Gastrocnemius medialis (tissue), 4 donors: ENCODE results near the gene CARD11. TPM values are rescaled to one million over a fixed set of nuclear protein-coding genes. Genes with fewer than 3 reads are reported as not detected.

Source experiments
- ATAC-seq, 2 donors: fragments of 150-250 bp; one replicate each; pipeline ENCODE4 v1.9.1; 2016
- DNase-seq, 2 donors: peaks; one replicate each; pipeline ENCODE4 v3.0.0-alpha.2; 2019
- H3K27ac ChIP-seq, 4 donors: fragments of 200-600 bp; sonication (generic); 1 replicate in 1 of 4; 2 replicates in 3 of 4; pipeline ENCODE4 v1.5.1; 2016 to 2018; ENCODE audit warnings: mild to moderate bottlenecking in 2 of 4, moderate library complexity in 1 of 4
- H3K27me3 ChIP-seq, 3 donors: fragments of 200-600 bp; sonication (generic) in 2 of 3; 1 replicate in 1 of 3; 2 replicates in 2 of 3; pipeline versions ENCODE4 v1.5.1 to v1.6.0; 2016 to 2019; ENCODE audit warnings: mild to moderate bottlenecking in 1 of 3, moderate library complexity in 1 of 3
- H3K36me3 ChIP-seq, 2 donors: fragments of 200-600 bp; sonication (generic) in 1 of 2; one replicate each; pipeline ENCODE4 v1.5.1; 2017 to 2018
- H3K4me1 ChIP-seq, 2 donors: fragments of 200-600 bp; sonication (generic) in 1 of 2; one replicate each; pipeline ENCODE4 v1.5.1; 2016 to 2017; ENCODE audit warnings: mild to moderate bottlenecking in 2 of 2
- H3K4me3 ChIP-seq, 4 donors: fragments of 200-600 bp; sonication (generic) in 3 of 4; 1 replicate in 1 of 4; 2 replicates in 3 of 4; pipeline ENCODE4 v1.5.1; 2016 to 2019; ENCODE audit warnings: mild to moderate bottlenecking in 2 of 4
- H3K9me3 ChIP-seq, 3 donors: fragments of 200-600 bp; sonication (generic) in 2 of 3; 1 replicate in 1 of 3; 2 replicates in 2 of 3; pipeline ENCODE4 v1.5.1; 2016 to 2019
- CTCF ChIP-seq, 5 experiments: fragments of 450-650 bp in 3 of 5; fragments of 200-600 bp in 2 of 5; sonication (generic) in 2 of 5; IDR thresholded peaks in 4 of 5; conservative IDR thresholded peaks in 1 of 5; 1 replicate in 4 of 5; 2 replicates in 1 of 5; pipeline ENCODE4 v1.5.1; 2016 to 2019; ENCODE audit warnings: antibody characterized with exemption in 5 of 5, mild to moderate bottlenecking in 3 of 5, moderate library complexity in 3 of 5
- POLR2A ChIP-seq, 2 donors: fragments of 450-650 bp; IDR thresholded peaks; one replicate each; pipeline ENCODE4 v1.6.1; 2017; ENCODE audit warnings: antibody characterized with exemption in 2 of 2, mild to moderate bottlenecking in 2 of 2, moderate library complexity in 2 of 2
- in situ Hi-C, 4 donors: fragments of 200-750 bp; cut with MboI; loops; one replicate each; pipeline versions ENCODE4 v1.15.0 to v1.8.0; 2017; ENCODE audit warnings: low sequenced_read_pairs in 4 of 4
- intact Hi-C: fragments of 100-400 bp; cut with DNase I; formaldehyde crosslinking; loops from one replicate; pipeline ENCODE4 v1.15.1; 2023; ENCODE audit warnings: low total_unique reads
- total RNA-seq, 4 donors: library from RNA; depleted of rRNA; stranded (reverse); fragments of >200 nt; gene quantifications; one replicate each; pipeline versions ENCODE4 v1.1.0 to v1.2.3, GENCODE V29; 2016

CARD11 gene
- total RNA-seq, 4 donors from 2014 or later, result 0.13 TPM; not detected in 3

DNA sequence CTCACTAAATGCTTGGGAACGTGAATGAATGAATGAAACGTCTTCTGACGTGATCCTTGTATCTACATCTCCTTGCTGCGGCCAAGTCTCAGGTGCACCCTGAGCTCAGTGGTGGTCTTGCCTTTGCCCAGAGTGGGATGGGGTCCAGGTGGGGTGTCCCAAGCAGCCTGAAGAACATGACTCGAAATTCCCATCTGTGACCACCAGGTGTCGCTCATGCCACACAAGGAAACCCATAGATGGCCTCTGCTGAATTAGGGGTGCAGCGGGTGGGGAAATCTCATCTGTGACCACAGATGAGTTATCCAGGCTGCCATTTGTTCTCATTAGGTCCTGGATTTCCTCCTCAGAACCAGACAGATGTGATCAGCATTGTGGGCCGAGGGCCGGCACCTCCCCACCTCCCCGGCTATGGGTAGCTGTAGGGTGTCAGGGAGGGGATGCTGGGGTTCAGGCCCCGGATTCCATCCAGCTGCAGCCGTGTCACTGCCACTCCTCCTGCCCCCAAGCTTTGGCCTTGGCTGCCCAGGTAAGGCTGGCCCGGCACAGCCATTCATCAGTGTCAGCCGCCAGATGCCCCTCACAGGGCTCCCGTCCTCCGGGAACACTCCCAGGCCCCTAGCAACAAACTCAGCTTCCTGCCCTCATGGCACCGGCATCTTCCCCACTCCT is 178.5 kb downstream of the CARD11 start:
- Histone ChIP-seq H3K4me1 (peaks cover 11 to 19% of the 10 kb centered on the region in 2 donors), H3K9me3 (no peaks in the 10 kb centered on the region), H3K27me3 (no peaks in the 10 kb centered on the region), H3K4me3 (no peak overlapping the region), H3K27ac (no peak overlapping the region), H3K36me3 (no peaks in the 10 kb centered on the region)
- in situ Hi-C loops, result no loop called here
- DNase-seq, result peak in 1 of 2 donors; percentile 35
- ATAC-seq, result peak in 1 of 2 donors; percentile 12
- TF ChIP-seq POLR2A (IDR thresholded peaks at IDR 0.05) (no peak), CTCF (IDR thresholded peaks at IDR 0.05 in 4 of 5, conservative IDR thresholded peaks at IDR 0.05 in 1 of 5) (peak; percentile 77 to 89 (median 83))
- intact Hi-C loops, result loop anchor here (10.0 kb wide), 2 partner anchors 290 to 1030 kb away; no protein-coding TSS in a partner anchor

DNA sequence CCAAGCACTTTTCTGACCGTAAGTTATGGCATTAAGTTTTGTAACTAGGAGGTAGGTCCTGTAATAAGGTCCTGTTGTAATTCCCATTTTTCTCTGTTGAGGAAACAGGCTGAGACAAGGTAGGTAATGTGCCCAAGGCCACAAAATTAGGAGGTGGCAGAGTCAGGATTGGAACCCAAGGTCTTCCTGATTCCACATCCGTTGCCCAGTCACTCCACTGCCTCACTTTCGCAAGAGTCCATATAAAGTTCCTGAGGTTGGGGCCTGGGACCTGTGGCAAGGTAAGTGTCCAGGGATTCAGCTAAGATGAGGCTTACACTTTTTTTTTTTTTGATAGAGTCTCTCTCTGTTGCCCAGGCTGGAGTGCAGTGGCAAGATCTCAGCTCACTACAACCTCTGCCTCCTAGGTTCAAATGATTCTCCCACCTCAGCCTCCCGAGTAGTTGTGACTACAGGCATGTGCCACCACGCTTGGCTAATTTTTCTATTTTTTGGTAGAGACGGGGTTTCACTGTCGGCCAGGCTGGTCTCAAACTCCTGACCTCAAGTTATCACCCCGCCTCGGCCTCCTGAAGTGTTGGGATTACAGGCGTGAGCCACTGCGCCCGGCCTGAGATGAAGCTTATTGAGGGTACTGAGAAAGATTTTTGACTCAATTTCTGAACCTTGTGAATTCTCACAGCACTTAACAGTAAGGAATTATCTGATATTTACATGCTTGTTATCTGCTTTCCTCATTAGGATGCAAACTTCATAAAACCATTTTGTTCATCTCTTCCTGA is 179.3 kb downstream of the CARD11 start:
- TF ChIP-seq CTCF (IDR thresholded peaks at IDR 0.05 in 4 of 5, conservative IDR thresholded peaks at IDR 0.05 in 1 of 5) (no peak), POLR2A (IDR thresholded peaks at IDR 0.05) (no peak)
- Histone ChIP-seq H3K4me1 (peaks cover 11 to 19% of the 10 kb centered on the region in 2 donors), H3K4me3 (peak overlapping the region in 1 of 4 donors; percentile 16), H3K36me3 (no peaks in the 10 kb centered on the region), H3K27me3 (no peaks in the 10 kb centered on the region), H3K9me3 (no peaks in the 10 kb centered on the region), H3K27ac (peak overlapping the region; percentile 68 to 83 (median 77))
- in situ Hi-C loops, result no loop called here
- no peak for ATAC-seq
- intact Hi-C loops, result loop anchor here (10.0 kb wide), 2 partner anchors 290 to 1030 kb away; no protein-coding TSS in a partner anchor
- no peak for DNase-seq

GRCh38 chr7:2863461-2864066 is 180.1 kb downstream of the CARD11 start:
- TF ChIP-seq POLR2A (IDR thresholded peaks at IDR 0.05), result peak in 1 of 2 donors; percentile 41
- no peak for TF ChIP-seq CTCF (IDR thresholded peaks at IDR 0.05 in 4 of 5, conservative IDR thresholded peaks at IDR 0.05 in 1 of 5)
- Histone ChIP-seq H3K27ac (peak overlapping the region; percentile 68 to 83 (median 77)), H3K36me3 (no peaks in the 10 kb centered on the region), H3K27me3 (no peaks in the 10 kb centered on the region), H3K4me1 (peaks cover 11 to 19% of the 10 kb centered on the region in 2 donors), H3K9me3 (no peaks in the 10 kb centered on the region), H3K4me3 (peak overlapping the region in 2 of 4 donors; percentile 16 to 21)
- in situ Hi-C loops, result no loop called here
- intact Hi-C loops, result loop anchor here (10.0 kb wide), 2 partner anchors 291 to 1031 kb away; no protein-coding TSS in a partner anchor
- DNase-seq, result peak; percentile 61 to 74
- ATAC-seq, result peak; percentile 57 to 78

DNA sequence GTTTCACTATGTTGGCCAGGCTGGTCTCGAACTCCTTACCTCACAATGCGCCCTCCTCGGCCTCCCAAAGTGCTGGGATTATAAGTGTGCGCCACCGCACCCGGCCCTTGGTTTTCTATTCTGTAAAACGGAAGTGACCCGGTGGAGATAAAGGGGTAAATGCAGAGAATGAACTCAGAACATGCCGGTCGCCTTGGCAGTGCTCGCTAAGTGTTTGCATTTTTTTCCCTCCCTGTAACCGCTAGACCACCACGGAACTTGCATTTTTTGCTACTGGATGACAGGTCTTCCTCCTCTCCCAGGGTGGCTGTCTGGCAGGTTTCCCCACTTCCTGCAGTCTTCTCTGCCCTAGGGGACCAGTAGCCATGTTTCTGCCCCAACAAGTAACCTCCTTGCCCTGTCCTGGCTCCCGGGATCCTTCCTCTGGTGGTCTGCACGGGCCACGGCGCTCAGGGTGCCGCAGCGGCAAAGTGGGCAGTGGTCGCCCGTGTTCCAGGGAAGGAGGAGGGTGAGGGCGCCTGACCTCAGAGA is 180.8 kb downstream of the CARD11 start:
- intact Hi-C loops, result loop anchor here (10.0 kb wide), 2 partner anchors 292 to 1032 kb away; no protein-coding TSS in a partner anchor
- no peak for TF ChIP-seq POLR2A (IDR thresholded peaks at IDR 0.05)
- no peaks in the 10 kb centered on the region for H3K36me3 ChIP-seq
- H3K4me1 ChIP-seq, result peaks cover 11 to 19% of the 10 kb centered on the region in 2 donors
- DNase-seq (no peak), ATAC-seq (no peak)
- H3K27me3 ChIP-seq, result no peaks in the 10 kb centered on the region
- peak overlapping the region in 1 of 4 donors; percentile 16 for H3K4me3 ChIP-seq
- in situ Hi-C loops, result no loop called here
- H3K27ac ChIP-seq, result peak overlapping the region; percentile 68 to 83 (median 77)
- H3K9me3 ChIP-seq, result no peaks in the 10 kb centered on the region
